Measurements from ENCODE around the gene TMEM272. TPM values are rescaled to one million over a fixed set of nuclear protein-coding genes. Genes with fewer than 3 reads are reported as not detected.

The TMEM272 gene
- total and polyA plus RNA-seq, 2 of the 13 experiments (the other 11 are each of a cell fraction or from before 2014, with no cell fraction given) = 0.37 to 0.62 TPM

DNA sequence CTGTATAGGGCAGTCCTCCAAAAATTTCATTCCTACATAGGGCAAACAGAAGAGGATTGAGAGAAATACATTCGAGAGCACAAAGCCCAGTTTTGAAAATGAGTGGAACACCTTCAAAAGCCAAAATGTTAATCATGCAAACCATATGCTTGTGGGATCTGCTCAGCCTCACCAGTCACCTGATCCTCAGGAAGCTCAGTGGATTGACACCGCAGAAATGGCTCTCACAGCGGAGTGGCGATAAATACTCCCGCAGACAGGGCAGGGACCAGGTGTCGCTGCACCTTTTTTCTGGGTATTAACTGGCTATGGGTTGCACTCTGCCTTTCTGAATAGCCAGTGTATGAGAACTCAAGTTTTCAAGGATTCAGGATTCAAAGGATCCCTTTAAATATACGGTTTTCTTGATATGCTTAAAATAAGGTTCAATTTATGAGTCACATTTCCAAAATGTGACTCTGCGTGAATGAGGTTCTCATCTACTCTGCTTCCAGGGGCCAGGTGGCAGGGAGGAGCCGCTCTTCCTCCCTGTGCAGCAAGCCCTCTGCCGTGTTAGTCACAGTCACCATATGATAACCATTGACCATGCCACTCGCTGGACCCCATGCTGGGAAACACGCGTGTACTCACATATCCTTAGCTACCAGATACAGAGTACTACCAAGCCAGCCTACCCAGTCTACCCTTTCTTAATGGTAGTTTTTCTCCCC, 22.7 kb downstream of the TMEM272 start (continued):
- TF ChIP-seq, protein P1, sequence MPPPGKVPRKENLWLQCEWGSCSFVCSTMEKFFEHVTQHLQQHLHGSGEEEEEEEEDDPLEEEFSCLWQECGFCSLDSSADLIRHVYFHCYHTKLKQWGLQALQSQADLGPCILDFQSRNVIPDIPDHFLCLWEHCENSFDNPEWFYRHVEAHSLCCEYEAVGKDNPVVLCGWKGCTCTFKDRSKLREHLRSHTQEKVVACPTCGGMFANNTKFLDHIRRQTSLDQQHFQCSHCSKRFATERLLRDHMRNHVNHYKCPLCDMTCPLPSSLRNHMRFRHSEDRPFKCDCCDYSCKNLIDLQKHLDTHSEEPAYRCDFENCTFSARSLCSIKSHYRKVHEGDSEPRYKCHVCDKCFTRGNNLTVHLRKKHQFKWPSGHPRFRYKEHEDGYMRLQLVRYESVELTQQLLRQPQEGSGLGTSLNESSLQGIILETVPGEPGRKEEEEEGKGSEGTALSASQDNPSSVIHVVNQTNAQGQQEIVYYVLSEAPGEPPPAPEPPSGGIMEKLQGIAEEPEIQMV (CRISPR knock-in tag; IDR thresholded peaks at IDR 0.05; ENCODE audit: low read depth) = no peak

DNA sequence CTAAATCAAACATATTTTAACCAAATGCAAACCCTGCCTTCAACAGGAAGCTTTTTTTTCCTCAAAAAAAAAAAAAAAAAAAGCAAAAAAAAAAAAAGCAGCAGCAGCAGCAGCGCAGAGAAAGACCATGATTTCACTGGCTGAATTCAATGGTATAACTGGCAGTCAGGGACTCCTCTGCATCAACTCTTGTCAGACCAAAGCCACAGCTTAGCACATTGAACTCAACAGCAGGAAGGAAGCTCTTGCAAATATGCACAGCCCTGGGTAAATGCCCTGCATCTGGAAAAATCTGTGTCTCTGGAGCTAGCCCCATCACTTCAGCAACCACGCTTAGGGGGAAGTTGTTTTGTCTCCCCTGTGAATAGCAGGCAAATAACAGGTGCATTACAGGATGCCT, 23.4 kb downstream of the TMEM272 start:
- Histone ChIP-seq H3K79me2 (ENCODE audit: insufficient read depth, low read length) (no peaks in the 10 kb centered on the region), H2AFZ (ENCODE audit: low read length) (no peak overlapping the region), H3K27me3 (ENCODE audit: control insufficient read depth in 1 of 2, insufficient read depth in 2 of 2, low read length in 2 of 2) (no peaks in the 10 kb centered on the region), H3K27ac (ENCODE audit: extremely low read length, insufficient read depth, low read length) (no peak overlapping the region), H3K4me2 (ENCODE audit: low read depth, low read length) (no peak overlapping the region), H3K4me3 (replicated peaks in 1 of 3; ENCODE audit: insufficient read depth in 1 of 3, low read depth in 2 of 3, low read length in 3 of 3) (no peak overlapping the region), H3K36me3 (replicated peaks in 1 of 2; ENCODE audit: control insufficient read depth in 1 of 2, insufficient read depth in 2 of 2, low read length in 2 of 2) (no peaks in the 10 kb centered on the region), H3K9ac (ENCODE audit: insufficient read depth, low read depth, low read length) (no peak overlapping the region), H3K4me1 (ENCODE audit: insufficient read depth, low read length) (no peaks in the 10 kb centered on the region), H4K20me1 (ENCODE audit: insufficient read depth, low read length) (no peaks in the 10 kb centered on the region), H3K9me3 (ENCODE audit: low read length) (no peaks in the 10 kb centered on the region)
- intact Hi-C loops (cut with micrococcal nuclease; ENCODE audit: unreplicated experiment) (no loop called here), in situ Hi-C loops (cut with HindIII; ENCODE audit: extremely low pct_ligation_motif_present, low pct_unique_long_range_greater_than_20kb) (no loop called here)
- ChIA-PET CTCF (ENCODE audit: low intra/inter-chr PET ratio, low total read pairs) (no interaction called here), POLR2A (no interaction called here)
- ATAC-seq (no peak), FAIRE-seq (no peak), DNase-seq (ENCODE audit: low spot score) (no peak)
- no TSS peak for BruUV-seq (replicated peaks)
- TF ChIP-seq ZNF878 (CRISPR knock-in tag; IDR thresholded peaks at IDR 0.05) = no peak
- TF ChIP-seq, protein P2, sequence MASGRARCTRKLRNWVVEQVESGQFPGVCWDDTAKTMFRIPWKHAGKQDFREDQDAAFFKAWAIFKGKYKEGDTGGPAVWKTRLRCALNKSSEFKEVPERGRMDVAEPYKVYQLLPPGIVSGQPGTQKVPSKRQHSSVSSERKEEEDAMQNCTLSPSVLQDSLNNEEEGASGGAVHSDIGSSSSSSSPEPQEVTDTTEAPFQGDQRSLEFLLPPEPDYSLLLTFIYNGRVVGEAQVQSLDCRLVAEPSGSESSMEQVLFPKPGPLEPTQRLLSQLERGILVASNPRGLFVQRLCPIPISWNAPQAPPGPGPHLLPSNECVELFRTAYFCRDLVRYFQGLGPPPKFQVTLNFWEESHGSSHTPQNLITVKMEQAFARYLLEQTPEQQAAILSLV (CRISPR knock-in tag; IDR thresholded peaks at IDR 0.05; ENCODE audit: borderline replicate concordance) = no peak
- TF ChIP-seq, protein P3, sequence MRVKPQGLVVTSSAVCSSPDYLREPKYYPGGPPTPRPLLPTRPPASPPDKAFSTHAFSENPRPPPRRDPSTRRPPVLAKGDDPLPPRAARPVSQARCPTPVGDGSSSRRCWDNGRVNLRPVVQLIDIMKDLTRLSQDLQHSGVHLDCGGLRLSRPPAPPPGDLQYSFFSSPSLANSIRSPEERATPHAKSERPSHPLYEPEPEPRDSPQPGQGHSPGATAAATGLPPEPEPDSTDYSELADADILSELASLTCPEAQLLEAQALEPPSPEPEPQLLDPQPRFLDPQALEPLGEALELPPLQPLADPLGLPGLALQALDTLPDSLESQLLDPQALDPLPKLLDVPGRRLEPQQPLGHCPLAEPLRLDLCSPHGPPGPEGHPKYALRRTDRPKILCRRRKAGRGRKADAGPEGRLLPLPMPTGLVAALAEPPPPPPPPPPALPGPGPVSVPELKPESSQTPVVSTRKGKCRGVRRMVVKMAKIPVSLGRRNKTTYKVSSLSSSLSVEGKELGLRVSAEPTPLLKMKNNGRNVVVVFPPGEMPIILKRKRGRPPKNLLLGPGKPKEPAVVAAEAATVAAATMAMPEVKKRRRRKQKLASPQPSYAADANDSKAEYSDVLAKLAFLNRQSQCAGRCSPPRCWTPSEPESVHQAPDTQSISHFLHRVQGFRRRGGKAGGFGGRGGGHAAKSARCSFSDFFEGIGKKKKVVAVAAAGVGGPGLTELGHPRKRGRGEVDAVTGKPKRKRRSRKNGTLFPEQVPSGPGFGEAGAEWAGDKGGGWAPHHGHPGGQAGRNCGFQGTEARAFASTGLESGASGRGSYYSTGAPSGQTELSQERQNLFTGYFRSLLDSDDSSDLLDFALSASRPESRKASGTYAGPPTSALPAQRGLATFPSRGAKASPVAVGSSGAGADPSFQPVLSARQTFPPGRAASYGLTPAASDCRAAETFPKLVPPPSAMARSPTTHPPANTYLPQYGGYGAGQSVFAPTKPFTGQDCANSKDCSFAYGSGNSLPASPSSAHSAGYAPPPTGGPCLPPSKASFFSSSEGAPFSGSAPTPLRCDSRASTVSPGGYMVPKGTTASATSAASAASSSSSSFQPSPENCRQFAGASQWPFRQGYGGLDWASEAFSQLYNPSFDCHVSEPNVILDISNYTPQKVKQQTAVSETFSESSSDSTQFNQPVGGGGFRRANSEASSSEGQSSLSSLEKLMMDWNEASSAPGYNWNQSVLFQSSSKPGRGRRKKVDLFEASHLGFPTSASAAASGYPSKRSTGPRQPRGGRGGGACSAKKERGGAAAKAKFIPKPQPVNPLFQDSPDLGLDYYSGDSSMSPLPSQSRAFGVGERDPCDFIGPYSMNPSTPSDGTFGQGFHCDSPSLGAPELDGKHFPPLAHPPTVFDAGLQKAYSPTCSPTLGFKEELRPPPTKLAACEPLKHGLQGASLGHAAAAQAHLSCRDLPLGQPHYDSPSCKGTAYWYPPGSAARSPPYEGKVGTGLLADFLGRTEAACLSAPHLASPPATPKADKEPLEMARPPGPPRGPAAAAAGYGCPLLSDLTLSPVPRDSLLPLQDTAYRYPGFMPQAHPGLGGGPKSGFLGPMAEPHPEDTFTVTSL (CRISPR knock-in tag; IDR thresholded peaks at IDR 0.05; ENCODE audit: borderline replicate concordance) = no peak
- no peak for TF ChIP-seq ZNF724P (CRISPR knock-in tag; IDR thresholded peaks at IDR 0.05; ENCODE audit: borderline replicate concordance)
- TF ChIP-seq SMAD1 (CRISPR knock-in tag; IDR thresholded peaks at IDR 0.05; ENCODE audit: borderline replicate concordance, low read depth) = no peak
- no peak for TF ChIP-seq SNAPC2 (CRISPR knock-in tag; IDR thresholded peaks at IDR 0.05)
- TF ChIP-seq, protein P4, sequence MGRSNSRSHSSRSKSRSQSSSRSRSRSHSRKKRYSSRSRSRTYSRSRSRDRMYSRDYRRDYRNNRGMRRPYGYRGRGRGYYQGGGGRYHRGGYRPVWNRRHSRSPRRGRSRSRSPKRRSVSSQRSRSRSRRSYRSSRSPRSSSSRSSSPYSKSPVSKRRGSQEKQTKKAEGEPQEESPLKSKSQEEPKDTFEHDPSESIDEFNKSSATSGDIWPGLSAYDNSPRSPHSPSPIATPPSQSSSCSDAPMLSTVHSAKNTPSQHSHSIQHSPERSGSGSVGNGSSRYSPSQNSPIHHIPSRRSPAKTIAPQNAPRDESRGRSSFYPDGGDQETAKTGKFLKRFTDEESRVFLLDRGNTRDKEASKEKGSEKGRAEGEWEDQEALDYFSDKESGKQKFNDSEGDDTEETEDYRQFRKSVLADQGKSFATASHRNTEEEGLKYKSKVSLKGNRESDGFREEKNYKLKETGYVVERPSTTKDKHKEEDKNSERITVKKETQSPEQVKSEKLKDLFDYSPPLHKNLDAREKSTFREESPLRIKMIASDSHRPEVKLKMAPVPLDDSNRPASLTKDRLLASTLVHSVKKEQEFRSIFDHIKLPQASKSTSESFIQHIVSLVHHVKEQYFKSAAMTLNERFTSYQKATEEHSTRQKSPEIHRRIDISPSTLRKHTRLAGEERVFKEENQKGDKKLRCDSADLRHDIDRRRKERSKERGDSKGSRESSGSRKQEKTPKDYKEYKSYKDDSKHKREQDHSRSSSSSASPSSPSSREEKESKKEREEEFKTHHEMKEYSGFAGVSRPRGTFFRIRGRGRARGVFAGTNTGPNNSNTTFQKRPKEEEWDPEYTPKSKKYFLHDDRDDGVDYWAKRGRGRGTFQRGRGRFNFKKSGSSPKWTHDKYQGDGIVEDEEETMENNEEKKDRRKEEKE (IDR thresholded peaks at IDR 0.05) = no peak
- no peak for TF ChIP-seq JUNB (CRISPR knock-in tag; IDR thresholded peaks at IDR 0.05; ENCODE audit: borderline replicate concordance)
- WGBS (ENCODE audit: low lambda C conversion rate) = 88% methylated on average over 2 of the region's 2 CpGs

Data from HepG2 (cell line).